K562 (cell line): ENCODE data around the gene TAF4. TPM values are rescaled to one million over a fixed set of nuclear protein-coding genes. Genes with fewer than 3 reads are reported as not detected.

Source experiments
- BHLHE40 ChIP-seq: IDR thresholded peaks from 2 replicates; pipeline ENCODE4 v1.6.1; 2011; ENCODE audit warnings: low read length, improper control_type of control experiment
- KAT7 ChIP-seq: sonication (generic); formaldehyde crosslinking; IDR thresholded peaks from 2 replicates; pipeline ENCODE4 v1.8.0; 2022; ENCODE audit warnings: missing genetic modification reagents, mild to moderate bottlenecking, borderline replicate concordance
- KDM4B ChIP-seq, 2 experiments: fragments of 450-650 bp in 1 of 2; sonication (generic) in 1 of 2; IDR thresholded peaks; 2 replicates each; pipeline ENCODE4 v1.6.1; 2016 to 2017; ENCODE audit warnings: borderline replicate concordance in 2 of 2, antibody characterized with exemption in 1 of 2, low read depth in 1 of 2, mild to moderate bottlenecking in 1 of 2
- MYC ChIP-seq, 2 experiments: fragments of 250-450 bp in 1 of 2; sonication (Bioruptor Pico) in 1 of 2; IDR thresholded peaks; 2 replicates each; pipeline versions ENCODE4 v1.5.1 to v1.6.1; 2012 to 2021; ENCODE audit warnings: low read depth in 2 of 2, borderline replicate concordance in 1 of 2, improper control_type of control experiment in 1 of 2, low read length in 1 of 2, mild to moderate bottlenecking in 1 of 2, moderate library complexity in 1 of 2
- REST ChIP-seq, 2 experiments: fragments of 450-650 bp; formaldehyde crosslinking in 1 of 2; IDR thresholded peaks; 2 replicates each; pipeline versions ENCODE4 v1.4.0 to v1.6.1; 2014 to 2020; ENCODE audit warnings: mild to moderate bottlenecking in 2 of 2, borderline replicate concordance in 1 of 2, low read depth in 1 of 2
- ZNF592 ChIP-seq: fragments of 450-650 bp; IDR thresholded peaks from 2 replicates; pipeline ENCODE4 v1.6.1; 2017; ENCODE audit warnings: antibody characterized with exemption, mild to moderate bottlenecking
- polyA plus RNA-seq, 8 experiments: library from polyadenylated mRNA; depleted of rRNA in 4 of 8; stranded (reverse) in 5 of 8; unstranded in 3 of 8; fragments of >200 nt; fragmentation: Nextera tagmentation in 2 of 8; fragmentation: Illumina TruSeq in 1 of 8; extraction: Ambion mirVana in 2 of 8; extraction: Trizol in 1 of 8; gene quantifications; 2 replicates each; pipeline versions ENCODE4 v1.2.1 to v1.2.3, GENCODE V29; 2011 to 2014; ENCODE audit warnings: inconsistent platforms in 1 of 8, missing spikeins in 1 of 8
- total RNA-seq, 7 experiments: library from RNA; depleted of rRNA in 6 of 7; stranded (reverse); fragments of >200 nt in 6 of 7; fragmentation: Illumina TruSeq in 2 of 7; extraction: Trizol in 2 of 7; gene quantifications; 2 replicates each; pipeline versions ENCODE4 v1.2.1 to v1.2.3, GENCODE V29; 2011 to 2021; ENCODE audit warnings: low replicate concordance in 1 of 7

TAF4 gene
- total and polyA plus RNA-seq, 9 of the 15 experiments (the other 6 are each of a cell fraction or from before 2014, with no cell fraction given), result 0.44 to 28.3 (median 5.6) TPM

DNA sequence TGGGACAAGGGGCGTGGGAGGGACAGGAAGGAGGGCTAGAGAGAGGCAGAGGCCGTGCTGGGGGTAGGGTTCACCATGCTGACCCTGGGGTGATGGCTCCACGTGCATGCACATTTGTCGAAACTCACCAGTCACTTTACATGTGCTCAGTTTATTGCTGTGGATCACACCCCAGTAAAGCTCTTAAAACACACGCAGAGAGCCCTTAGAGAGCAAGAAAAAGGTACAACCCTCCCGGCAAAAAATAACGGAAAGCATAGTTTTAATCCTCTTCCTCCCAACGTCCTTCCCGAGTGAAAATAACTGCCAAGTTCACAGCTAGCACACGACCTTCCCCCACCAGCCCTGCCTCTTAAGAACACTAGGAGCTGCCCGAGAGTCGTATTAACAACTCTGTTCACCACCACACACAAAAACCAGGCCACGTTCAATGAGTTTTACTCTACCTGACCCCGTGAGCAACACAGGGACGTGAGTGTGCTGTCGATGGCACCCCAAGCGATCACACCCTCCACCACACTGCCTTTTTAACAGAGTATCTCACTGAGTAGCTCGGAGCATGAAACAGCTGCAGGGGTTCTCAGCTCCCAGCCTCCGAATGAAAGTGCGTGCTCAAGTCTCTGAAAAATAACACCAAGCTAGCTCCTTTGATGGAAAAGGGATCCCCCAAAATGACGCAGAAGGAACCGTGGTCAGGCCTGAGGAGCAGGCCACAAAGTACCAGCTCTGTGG, 39.7 kb downstream of the TAF4 start (continued):
- TF ChIP-seq REST (IDR thresholded peaks at IDR 0.05; ENCODE audit: borderline replicate concordance) (peak; percentile 39; the same call in 1 of the 2 replicates), REST (CRISPR knock-in tag; IDR thresholded peaks at IDR 0.05; ENCODE audit: low read depth) (no peak), MYC (IDR thresholded peaks at IDR 0.05; ENCODE audit: low read depth, low read length) (peak; percentile 54; the same call in 1 of the 2 replicates), MYC (CRISPR knock-in tag; IDR thresholded peaks at IDR 0.05; ENCODE audit: borderline replicate concordance, low read depth) (no peak), ZNF592 (peak; percentile 70; the same call in 1 of the 2 replicates), KAT7 (no peak), KDM4B (IDR thresholded peaks at IDR 0.05; ENCODE audit: borderline replicate concordance in 2 of 2, low read depth in 1 of 2) (peak in 1 of 2 experiments; percentile 18; a peak in 1 of 4 replicates), BHLHE40 (peak; percentile 44; the same call in 1 of the 2 replicates)
